ENCODE measurements around the gene DCBLD1. TPM values are rescaled to one million over a fixed set of nuclear protein-coding genes. Genes with fewer than 3 reads are reported as not detected.

Gene DCBLD1
- total and polyA plus RNA-seq, 2 donors (not counting 3 experiments of a cell fraction or from before 2014, with no cell fraction given), result 30.2 to 44.3 TPM

DNA sequence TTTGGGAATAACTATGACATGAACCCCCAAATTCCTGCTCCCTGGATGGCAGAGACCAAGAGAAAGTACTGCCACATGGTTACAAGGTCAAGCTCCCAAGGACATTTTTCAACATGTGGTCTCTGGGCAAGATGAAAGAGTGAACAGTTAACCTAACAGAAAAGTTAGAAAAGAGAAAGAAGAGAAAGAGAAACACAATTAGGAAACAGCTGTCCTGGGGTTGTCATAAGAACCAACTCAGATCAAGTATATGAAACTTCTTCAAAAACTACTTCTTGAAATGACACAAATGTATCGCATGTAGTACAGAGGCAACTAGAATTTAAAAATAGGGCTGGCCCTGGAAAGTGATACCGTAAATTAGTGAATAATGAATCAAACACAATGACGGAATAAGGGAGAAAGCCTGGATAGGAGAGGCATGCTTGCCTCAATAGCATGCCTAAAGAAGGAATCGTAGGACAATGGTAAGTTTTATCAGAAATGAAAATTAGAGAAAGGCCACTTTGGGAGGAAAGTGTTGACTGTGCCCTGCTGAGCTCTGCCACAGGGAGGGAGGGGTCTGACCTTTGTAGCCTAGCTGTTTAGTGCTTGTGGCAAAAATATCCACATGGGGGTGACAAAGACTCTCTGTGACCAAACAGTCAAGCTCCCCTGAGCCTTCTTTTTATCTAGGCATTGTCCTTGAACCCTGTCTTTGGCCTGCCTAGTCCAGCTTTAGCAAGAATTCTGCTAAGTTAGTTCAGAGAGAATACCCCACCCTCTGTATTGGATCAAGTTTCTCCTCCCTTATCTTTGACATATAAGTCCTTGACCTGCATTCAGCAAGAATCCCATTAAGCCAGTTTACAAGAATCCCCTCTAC lies 4.3 kb upstream of the DCBLD1 start:
- no peaks in the 10 kb centered on the region for H3K9me1 ChIP-seq (replicated peaks; ENCODE audit: control insufficient read depth, extremely low read depth, insufficient read depth, low read length)
- peaks cover 3% of the 10 kb centered on the region for H3K79me2 ChIP-seq (ENCODE audit: control insufficient read depth, insufficient read depth, low read length)
- no peak overlapping the region for H3K27ac ChIP-seq (ENCODE audit: insufficient read depth, low read depth, low read length)
- H3K9me3 ChIP-seq (replicated peaks; ENCODE audit: control insufficient read depth, insufficient read depth, low read length), result no peaks in the 10 kb centered on the region
- peak; percentile 43 for DNase-seq (ENCODE audit: low read depth, low spot score)
- intact Hi-C loops (cut with micrococcal nuclease), result loop anchor here (1.0 kb wide), 1 partner anchor 78 kb away; no protein-coding TSS in a partner anchor
- no peak overlapping the region for H3K9ac ChIP-seq (replicated peaks; ENCODE audit: extremely low read depth, insufficient read depth, low read length)
- H2AFZ ChIP-seq (ENCODE audit: low read depth, low read length), result no peak overlapping the region
- TF ChIP-seq MYC (IDR thresholded peaks at IDR 0.05; ENCODE audit: low read depth, low read length) (no peak), POLR2A (IDR thresholded peaks at IDR 0.05; ENCODE audit: low read depth, low read length) (no peak), POLR2AphosphoS5 (IDR thresholded peaks at IDR 0.05; ENCODE audit: insufficient read depth, low read depth, low read length) (no peak), JUN (IDR thresholded peaks at IDR 0.05; ENCODE audit: borderline replicate concordance, insufficient read depth, insufficient read length, low read depth) (no peak), EZH2 (IDR thresholded peaks at IDR 0.05; ENCODE audit: borderline replicate concordance, low read depth, low read length, severe bottlenecking) (no peak), GATA2 (IDR thresholded peaks at IDR 0.05; ENCODE audit: insufficient read depth, insufficient read length, low read depth, low read length) (no peak)
- TF ChIP-seq, protein P1, sequence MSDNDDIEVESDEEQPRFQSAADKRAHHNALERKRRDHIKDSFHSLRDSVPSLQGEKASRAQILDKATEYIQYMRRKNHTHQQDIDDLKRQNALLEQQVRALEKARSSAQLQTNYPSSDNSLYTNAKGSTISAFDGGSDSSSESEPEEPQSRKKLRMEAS (IDR thresholded peaks at IDR 0.05; ENCODE audit: insufficient read depth, insufficient read length), result no peak
- TF ChIP-seq, protein P2, sequence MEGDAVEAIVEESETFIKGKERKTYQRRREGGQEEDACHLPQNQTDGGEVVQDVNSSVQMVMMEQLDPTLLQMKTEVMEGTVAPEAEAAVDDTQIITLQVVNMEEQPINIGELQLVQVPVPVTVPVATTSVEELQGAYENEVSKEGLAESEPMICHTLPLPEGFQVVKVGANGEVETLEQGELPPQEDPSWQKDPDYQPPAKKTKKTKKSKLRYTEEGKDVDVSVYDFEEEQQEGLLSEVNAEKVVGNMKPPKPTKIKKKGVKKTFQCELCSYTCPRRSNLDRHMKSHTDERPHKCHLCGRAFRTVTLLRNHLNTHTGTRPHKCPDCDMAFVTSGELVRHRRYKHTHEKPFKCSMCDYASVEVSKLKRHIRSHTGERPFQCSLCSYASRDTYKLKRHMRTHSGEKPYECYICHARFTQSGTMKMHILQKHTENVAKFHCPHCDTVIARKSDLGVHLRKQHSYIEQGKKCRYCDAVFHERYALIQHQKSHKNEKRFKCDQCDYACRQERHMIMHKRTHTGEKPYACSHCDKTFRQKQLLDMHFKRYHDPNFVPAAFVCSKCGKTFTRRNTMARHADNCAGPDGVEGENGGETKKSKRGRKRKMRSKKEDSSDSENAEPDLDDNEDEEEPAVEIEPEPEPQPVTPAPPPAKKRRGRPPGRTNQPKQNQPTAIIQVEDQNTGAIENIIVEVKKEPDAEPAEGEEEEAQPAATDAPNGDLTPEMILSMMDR (IDR thresholded peaks at IDR 0.05; ENCODE audit: extremely low read depth in 1 of 2, insufficient read depth in 1 of 2, low read depth in 1 of 2, low read length in 2 of 2), result peak; percentile 19 to 40
- no peaks in the 10 kb centered on the region for H3K27me3 ChIP-seq (ENCODE audit: control insufficient read depth in 2 of 2, insufficient read depth in 2 of 2, low read length in 2 of 2)
- H4K20me1 ChIP-seq (replicated peaks; ENCODE audit: control insufficient read depth, extremely low read depth, insufficient read depth, low read length), result no peaks in the 10 kb centered on the region
- FAIRE-seq, result no peak
- no TSS peak for BruUV-seq (replicated peaks)
- H3K4me1 ChIP-seq (ENCODE audit: control insufficient read depth, extremely low read depth, insufficient read depth, low read length), result peaks cover 2% of the 10 kb centered on the region
- dilution Hi-C loops (cut with MboI; ENCODE audit: extremely low pct_ligation_motif_present, low sequenced_read_pairs), result no loop called here
- no peak overlapping the region for H3K4me3 ChIP-seq (replicated peaks in 1 of 3; ENCODE audit: insufficient read depth in 1 of 3, low read depth in 1 of 3, low read length in 3 of 3)
- ChIA-PET POLR2A (no interaction called here), CTCF (interaction anchor here (0.6 to 1.6 kb wide), 13 partner anchors 26 to 131 kb away, joined by 3 to 27 read pairs (median 6); partner anchors contain the start of gene GOPC)
- H3K4me2 ChIP-seq (ENCODE audit: insufficient read depth, low read length), result no peak overlapping the region
- H3K36me3 ChIP-seq (ENCODE audit: control insufficient read depth in 2 of 2, extremely low read depth in 1 of 2, insufficient read depth in 2 of 2, low read length in 2 of 2), result no peaks in the 10 kb centered on the region

Measured in endothelial cell of umbilical vein (primary cell).